OCI-LY7 (cell line): ENCODE measurements around the gene WDTC1. TPM values are rescaled to one million over a fixed set of nuclear protein-coding genes. Genes with fewer than 3 reads are reported as not detected.
A peak's percentile ranks its signal among the peaks of the same experiment; 100 is the strongest.

Experiments used
- BruUV-seq: library from RNA; stranded (reverse); fragments of 400-500 nt; replicated peaks from 2 replicates; lab custom pipeline; 2021; lab: Mats Ljungman, UMichigan
- CTCF ChIA-PET: fragments of 300-600 bp; sonication (Branson Sonifier 250); formaldehyde crosslinking; loops from one replicate; lab custom pipeline; 2022; ENCODE audit warnings: antibody characterized with exemption; ENCODE audit not compliant: unreplicated experiment; lab: Charles Lee
- POLR2A ChIA-PET: fragments of 300-600 bp; sonication (Branson Sonifier 250); formaldehyde crosslinking; loops from one replicate; lab custom pipeline; 2022; ENCODE audit warnings: antibody characterized with exemption; lab: Charles Lee
- DNase-seq: peaks from one replicate; pipeline ENCODE4 v3.0.0-alpha.2; 2015; ENCODE audit warnings: low spot score
- H2AFZ ChIP-seq: fragments of 200-600 bp; sonication (generic), shearing (Covaris generic); 2 replicates; pipeline ENCODE4 v1.6.1; 2014; ENCODE audit warnings: mild to moderate bottlenecking, antibody characterized with exemption, low read length, moderate library complexity
- H3K27ac ChIP-seq: fragments of 200-600 bp; sonication (generic); 2 replicates; pipeline ENCODE4 v1.5.1; 2014; ENCODE audit warnings: mixed run types, low read depth, mild to moderate bottlenecking, moderate library complexity, low read length, inconsistent platforms; ENCODE audit not compliant: poor library complexity, severe bottlenecking
- H3K36me3 ChIP-seq: fragments of 200-600 bp; sonication (generic); 2 replicates; pipeline ENCODE4 v1.6.1; 2014; ENCODE audit warnings: mild to moderate bottlenecking, antibody characterized with exemption, low read length, moderate library complexity, mixed read lengths; ENCODE audit not compliant: insufficient read depth
- H3K4me1 ChIP-seq: fragments of 200-600 bp; sonication (generic); 2 replicates; pipeline ENCODE4 v1.5.1; 2014; ENCODE audit warnings: mild to moderate bottlenecking, low read length; ENCODE audit not compliant: insufficient read depth, poor library complexity, severe bottlenecking
- H3K4me2 ChIP-seq: fragments of 200-600 bp; sonication (generic); 2 replicates; pipeline ENCODE4 v1.6.1; 2014; ENCODE audit warnings: mild to moderate bottlenecking, low read length
- H3K4me3 ChIP-seq: fragments of 200-600 bp; sonication (generic); 2 replicates; pipeline ENCODE4 v1.5.1; 2014; ENCODE audit warnings: mild to moderate bottlenecking, low read depth, low read length; ENCODE audit not compliant: poor library complexity, severe bottlenecking
- H3K79me2 ChIP-seq: fragments of 200-600 bp; sonication (generic); 2 replicates; pipeline ENCODE4 v1.6.1; 2016; ENCODE audit warnings: low read depth, mild to moderate bottlenecking, low read length, moderate library complexity, mixed read lengths; ENCODE audit not compliant: insufficient read depth
- H3K9me2 ChIP-seq: fragments of 200-600 bp; sonication (generic); 2 replicates; pipeline ENCODE4 v1.6.1; 2016; ENCODE audit warnings: mild to moderate bottlenecking, low read length, mixed read lengths; ENCODE audit not compliant: insufficient read depth
- H3K9me3 ChIP-seq: fragments of 200-600 bp; sonication (generic); 2 replicates; pipeline ENCODE4 v1.6.1; 2014; ENCODE audit warnings: mild to moderate bottlenecking, mixed run types, low read length, mixed read lengths
- H4K20me1 ChIP-seq: fragments of 200-600 bp; sonication (generic); 2 replicates; pipeline ENCODE4 v1.6.1; 2014; ENCODE audit warnings: mild to moderate bottlenecking, antibody characterized with exemption, low read length, moderate library complexity, mixed read lengths; ENCODE audit not compliant: insufficient read depth
- EZH2phosphoT487 ChIP-seq: fragments of 200-600 bp; sonication (generic); IDR thresholded peaks from 2 replicates; pipeline ENCODE4 v1.6.1; 2018; ENCODE audit warnings: low read depth, borderline replicate concordance, mild to moderate bottlenecking, mixed run types, antibody characterized with exemption, low read length, moderate library complexity, mixed read lengths
- intact Hi-C: fragments of 100-400 bp; cut with micrococcal nuclease; formaldehyde crosslinking; loops from one replicate; pipeline ENCODE4 v1.10.0; 2022; ENCODE audit not compliant: unreplicated experiment
- total RNA-seq, 2 experiments: library from RNA; depleted of rRNA in 1 of 2; stranded (reverse); fragments of >200 nt in 1 of 2; shearing (Covaris generic) in 1 of 2; gene quantifications; 2 replicates each; pipeline ENCODE4 v1.2.3, GENCODE V29; 2014 to 2022
- TF ChIP-seq, protein P1 (sequence below): fragments of 200-600 bp; sonication (generic); conservative IDR thresholded peaks from 2 replicates; pipeline ENCODE4 v1.5.1; 2014; ENCODE audit warnings: mild to moderate bottlenecking, antibody characterized with exemption, low read length, moderate library complexity, mixed read lengths

The WDTC1 gene
- total RNA-seq, 2 experiments from 2014 or later, result 18.2 to 27.8 TPM

DNA sequence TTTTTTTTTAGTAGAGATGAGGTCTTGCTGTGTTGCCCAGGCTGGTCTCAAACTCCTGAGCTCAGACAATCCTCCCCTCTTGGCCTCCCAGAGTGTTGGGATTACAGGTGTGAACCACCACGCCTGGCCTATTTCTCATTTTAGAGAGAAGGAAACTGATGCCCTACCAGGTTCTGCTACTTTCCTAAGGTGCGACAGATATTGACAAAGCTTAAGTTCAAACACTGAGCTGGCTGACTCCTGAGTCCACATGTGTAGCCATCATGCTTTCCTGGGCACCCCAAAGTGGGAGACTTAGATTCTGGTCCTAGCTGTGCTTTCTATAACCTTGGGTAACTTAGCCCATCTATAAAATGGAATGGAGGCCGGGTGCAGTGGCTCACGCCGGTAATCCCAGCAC, 82.4 kb downstream of the WDTC1 start:
- H4K20me1 ChIP-seq, result no peaks in the 10 kb centered on the region
- no TSS peak for BruUV-seq
- no peak for DNase-seq
- H3K4me3 ChIP-seq, result no peak overlapping the region
- intact Hi-C loops, result no loop called here
- H3K36me3 ChIP-seq, result no peaks in the 10 kb centered on the region
- TF ChIP-seq, protein P1, sequence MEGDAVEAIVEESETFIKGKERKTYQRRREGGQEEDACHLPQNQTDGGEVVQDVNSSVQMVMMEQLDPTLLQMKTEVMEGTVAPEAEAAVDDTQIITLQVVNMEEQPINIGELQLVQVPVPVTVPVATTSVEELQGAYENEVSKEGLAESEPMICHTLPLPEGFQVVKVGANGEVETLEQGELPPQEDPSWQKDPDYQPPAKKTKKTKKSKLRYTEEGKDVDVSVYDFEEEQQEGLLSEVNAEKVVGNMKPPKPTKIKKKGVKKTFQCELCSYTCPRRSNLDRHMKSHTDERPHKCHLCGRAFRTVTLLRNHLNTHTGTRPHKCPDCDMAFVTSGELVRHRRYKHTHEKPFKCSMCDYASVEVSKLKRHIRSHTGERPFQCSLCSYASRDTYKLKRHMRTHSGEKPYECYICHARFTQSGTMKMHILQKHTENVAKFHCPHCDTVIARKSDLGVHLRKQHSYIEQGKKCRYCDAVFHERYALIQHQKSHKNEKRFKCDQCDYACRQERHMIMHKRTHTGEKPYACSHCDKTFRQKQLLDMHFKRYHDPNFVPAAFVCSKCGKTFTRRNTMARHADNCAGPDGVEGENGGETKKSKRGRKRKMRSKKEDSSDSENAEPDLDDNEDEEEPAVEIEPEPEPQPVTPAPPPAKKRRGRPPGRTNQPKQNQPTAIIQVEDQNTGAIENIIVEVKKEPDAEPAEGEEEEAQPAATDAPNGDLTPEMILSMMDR, result no peak
- no peak for TF ChIP-seq EZH2phosphoT487
- H3K4me1 ChIP-seq, result peaks cover 13% of the 10 kb centered on the region
- H3K9me3 ChIP-seq, result no peaks in the 10 kb centered on the region
- ChIA-PET POLR2A (interaction anchor here (0.6 kb wide), 1 partner anchor 84 kb away, joined by 3 read pairs; no protein-coding TSS in a partner anchor), CTCF (interaction anchor here (1.4 kb wide), 1 partner anchor 40 kb away, joined by 4 read pairs; no protein-coding TSS in a partner anchor)
- H2AFZ ChIP-seq, result no peak overlapping the region
- no peaks in the 10 kb centered on the region for H3K79me2 ChIP-seq
- no peaks in the 10 kb centered on the region for H3K9me2 ChIP-seq
- no peak overlapping the region for H3K4me2 ChIP-seq
- no peak overlapping the region for H3K27ac ChIP-seq

- Histone ChIP-seq H4K20me1 (no peaks in the 10 kb centered on the region), H3K9me3 (no peaks in the 10 kb centered on the region), H3K9me2 (no peaks in the 10 kb centered on the region), H3K4me2 (no peak overlapping the region), H3K27ac (no peak overlapping the region), H3K4me3 (no peak overlapping the region), H3K36me3 (no peaks in the 10 kb centered on the region), H3K79me2 (peaks cover 9% of the 10 kb centered on the region), H3K4me1 (peaks cover 15% of the 10 kb centered on the region), H2AFZ (peak overlapping the region; percentile 34; the same call in 1 of the 2 replicates)
- DNase-seq, result no peak
- TF ChIP-seq, protein P1, result no peak
- TF ChIP-seq EZH2phosphoT487, result no peak
- intact Hi-C loops, result no loop called here
- ChIA-PET POLR2A (interaction anchor here (0.6 kb wide), 2 partner anchors 58 to 286 kb away, joined by 3 read pairs; no protein-coding TSS in a partner anchor), CTCF (interaction anchor here (1.4 kb wide), 1 partner anchor 39 kb away, joined by 4 read pairs; no protein-coding TSS in a partner anchor)
- BruUV-seq, result no TSS peak
Observed at GRCh38 chr1:27318136-27318535, 83.7 kb downstream of the WDTC1 start.

GRCh38 chr1:27318596-27318995, 84.2 kb downstream of the WDTC1 start:
- Histone ChIP-seq H3K4me3 (no peak overlapping the region), H3K36me3 (no peaks in the 10 kb centered on the region), H3K27ac (no peak overlapping the region), H3K4me2 (no peak overlapping the region), H3K9me2 (no peaks in the 10 kb centered on the region), H3K9me3 (no peaks in the 10 kb centered on the region), H4K20me1 (no peaks in the 10 kb centered on the region), H2AFZ (peak overlapping the region; percentile 34; the same call in 1 of the 2 replicates), H3K4me1 (peaks cover 15% of the 10 kb centered on the region), H3K79me2 (peaks cover 14% of the 10 kb centered on the region)
- ChIA-PET CTCF (no interaction called here), POLR2A (interaction anchor here (0.5 to 0.6 kb wide), 3 partner anchors 23 to 287 kb away, joined by 3 read pairs; no protein-coding TSS in a partner anchor)
- DNase-seq, result no peak
- TF ChIP-seq, protein P1, result no peak
- no peak for TF ChIP-seq EZH2phosphoT487
- intact Hi-C loops, result no loop called here
- no TSS peak for BruUV-seq
